CMK (cell line): ENCODE data around the gene NF1.
"Not testable (repeated sequence)": the region's sequence is repeated elsewhere in the genome, so short reads cannot be mapped to it uniquely, and the experiment has no call there.

Experiments used
- DNase-seq: peaks from one replicate; pipeline ENCODE4 v3.0.0-alpha.2; 2010; ENCODE audit warnings: low read depth

The NF1 gene

DNA sequence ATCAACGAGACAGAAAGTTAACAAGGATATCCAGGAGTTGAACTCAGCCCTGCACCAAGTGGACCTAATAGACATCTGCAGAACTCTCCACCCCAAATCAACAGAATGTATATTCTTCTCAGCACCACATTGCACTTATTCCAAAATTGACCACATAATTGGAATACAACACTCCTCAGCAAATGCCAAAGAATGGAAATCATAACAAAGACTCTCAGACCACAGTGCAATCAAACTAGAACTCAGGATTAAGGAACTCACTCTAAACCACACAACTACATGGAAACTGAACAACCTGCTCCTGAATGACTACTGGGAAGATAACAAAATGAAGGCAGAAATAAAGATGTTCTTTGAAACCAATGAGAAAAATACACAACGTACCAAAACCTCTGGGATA lies 84.2 kb downstream of the NF1 start:
- DNase-seq, result not testable (repeated sequence)

DNA sequence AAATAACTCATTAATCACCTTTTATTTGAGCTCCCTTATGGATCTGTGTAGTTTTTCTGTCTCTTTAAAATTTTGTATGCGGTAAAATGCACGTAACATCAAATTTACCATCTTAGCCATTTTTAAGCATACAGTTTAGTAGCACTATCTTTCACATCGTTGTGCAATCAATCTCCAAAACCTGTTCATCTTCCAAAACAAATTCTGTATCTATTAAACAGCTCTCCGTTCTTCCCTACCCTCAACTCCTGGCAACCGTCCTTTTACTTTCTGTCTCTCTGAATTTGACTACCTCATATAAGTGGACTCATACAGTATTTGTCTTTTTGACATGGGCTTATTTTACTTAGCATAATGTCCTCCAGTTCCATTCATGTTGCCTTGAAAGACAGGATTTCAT lies 100.5 kb downstream of the NF1 start:
- no peak for DNase-seq

GRCh38 chr17:31198026-31198425 lies 103.2 kb downstream of the NF1 start:
- no peak for DNase-seq

GRCh38 chr17:31198666-31199065 lies 103.9 kb downstream of the NF1 start:
- DNase-seq, result not testable (repeated sequence)

DNA sequence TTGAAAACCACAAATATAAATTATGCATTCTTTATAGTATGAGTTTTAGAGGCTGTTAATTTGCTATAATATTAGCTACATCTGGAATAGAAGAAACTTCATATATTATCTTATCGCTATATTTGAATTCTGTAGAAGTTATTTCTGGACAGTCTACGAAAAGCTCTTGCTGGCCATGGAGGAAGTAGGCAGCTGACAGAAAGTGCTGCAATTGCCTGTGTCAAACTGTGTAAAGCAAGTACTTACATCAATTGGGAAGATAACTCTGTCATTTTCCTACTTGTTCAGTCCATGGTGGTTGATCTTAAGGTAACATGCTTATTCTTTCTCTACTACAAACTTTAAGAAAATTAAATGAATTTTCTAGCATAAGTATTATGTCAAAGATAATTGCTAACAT lies 105.5 kb downstream of the NF1 start:
- no peak for DNase-seq

- DNase-seq, result no peak
Observed at GRCh38 chr17:31202968-31203367, 108.2 kb downstream of the NF1 start.

DNA sequence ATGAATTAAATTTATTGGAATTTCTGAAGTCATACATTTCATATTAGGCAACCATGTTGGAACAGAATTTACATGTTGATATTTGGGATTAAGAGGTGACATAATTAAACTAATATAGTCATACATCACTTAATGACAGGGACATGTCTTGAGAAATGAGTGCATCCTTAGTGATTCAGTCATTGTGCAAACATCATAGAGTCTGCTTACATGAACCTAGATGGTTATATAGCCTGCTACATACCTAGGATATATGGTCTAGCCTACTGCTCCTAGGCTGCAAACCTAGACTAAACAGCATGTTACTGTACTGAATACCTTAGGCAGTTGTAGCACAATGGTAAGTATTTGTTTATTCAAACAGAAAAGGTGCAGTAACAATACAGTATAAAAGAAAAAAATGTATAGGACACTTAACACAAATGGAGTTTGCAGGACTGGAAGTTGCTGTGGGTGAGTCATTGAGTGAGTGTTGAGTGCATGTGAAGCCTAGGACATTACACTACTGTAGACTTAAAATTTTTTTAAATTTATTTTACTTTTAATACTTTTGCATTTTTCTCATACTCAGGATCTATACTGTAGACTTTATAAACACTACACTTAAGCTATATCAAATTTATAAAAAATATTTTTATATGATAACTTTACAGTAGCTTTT lies 116.7 kb downstream of the NF1 start:
- no peak for DNase-seq

DNA sequence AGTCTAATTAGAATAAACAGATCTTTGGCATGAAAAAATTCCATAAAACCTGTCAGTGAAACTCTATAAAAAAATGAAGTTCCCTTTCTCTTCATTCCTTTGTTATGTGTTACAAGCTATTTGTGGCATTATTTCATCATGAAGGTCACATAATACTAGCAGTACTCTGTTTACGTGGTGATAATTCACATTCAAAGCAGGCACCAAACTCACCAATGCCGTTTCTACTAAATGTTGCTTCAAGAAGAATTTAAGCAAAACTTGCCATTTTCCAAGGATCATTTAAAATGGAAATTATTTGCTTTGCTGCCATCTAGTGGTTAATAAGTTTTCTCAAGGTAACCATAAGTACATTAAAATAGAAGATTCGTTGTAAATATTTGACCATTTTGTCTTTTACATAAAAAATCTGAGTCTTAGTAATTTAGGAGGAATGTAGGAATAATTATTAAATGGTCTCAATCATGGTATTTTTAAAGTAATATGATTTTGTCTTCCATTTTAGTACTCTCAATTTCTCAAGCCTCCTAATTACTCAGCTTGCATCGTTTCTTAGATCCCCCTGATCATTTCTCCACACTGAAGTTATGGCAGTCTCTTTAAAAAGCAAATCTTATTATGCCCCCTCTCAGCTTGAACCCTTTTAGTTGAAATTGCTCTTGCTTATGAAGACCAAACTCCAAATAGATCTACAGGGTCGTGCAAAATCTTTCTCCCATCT lies 121.4 kb downstream of the NF1 start:
- DNase-seq, result no peak

DNA sequence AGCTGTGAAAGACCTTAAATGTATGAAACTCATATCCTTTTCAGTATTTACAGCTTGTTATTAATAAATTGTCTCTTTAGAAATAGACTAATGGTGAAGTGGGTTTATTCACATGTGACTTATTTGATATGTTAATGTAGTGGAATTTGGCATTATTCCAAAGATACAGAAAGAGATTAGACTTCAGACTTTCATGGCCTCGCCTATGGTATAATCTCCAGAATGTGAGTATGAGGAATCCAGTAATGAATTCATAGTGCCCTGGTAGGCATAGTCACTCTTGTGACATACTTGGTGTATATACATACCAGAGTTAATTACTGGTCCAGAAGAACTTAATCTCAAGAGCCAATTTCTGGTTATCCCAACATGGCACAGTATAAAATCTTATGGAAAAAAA lies 129.6 kb downstream of the NF1 start:
- no peak for DNase-seq

DNA sequence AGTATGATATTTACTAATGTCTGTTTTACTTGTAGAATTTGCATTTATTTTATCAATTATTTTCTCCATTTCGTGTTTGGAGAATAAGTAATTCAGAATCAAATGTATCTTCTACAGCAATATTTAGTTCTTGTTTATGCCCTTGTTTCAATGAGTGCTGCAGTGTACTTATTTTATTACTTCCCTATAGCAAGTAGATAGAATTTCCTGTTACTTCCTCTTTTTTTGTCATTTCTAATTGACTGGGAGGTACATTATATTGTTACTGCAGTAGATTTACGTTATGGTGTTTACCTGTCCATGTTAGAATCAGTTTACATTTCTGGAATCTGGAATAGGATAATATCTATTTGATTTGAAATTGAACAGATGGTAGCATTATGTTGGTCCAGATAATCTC lies 131.1 kb downstream of the NF1 start:
- no peak for DNase-seq

- no peak for DNase-seq
Observed at GRCh38 chr17:31226373-31226772, 131.6 kb downstream of the NF1 start.

DNA sequence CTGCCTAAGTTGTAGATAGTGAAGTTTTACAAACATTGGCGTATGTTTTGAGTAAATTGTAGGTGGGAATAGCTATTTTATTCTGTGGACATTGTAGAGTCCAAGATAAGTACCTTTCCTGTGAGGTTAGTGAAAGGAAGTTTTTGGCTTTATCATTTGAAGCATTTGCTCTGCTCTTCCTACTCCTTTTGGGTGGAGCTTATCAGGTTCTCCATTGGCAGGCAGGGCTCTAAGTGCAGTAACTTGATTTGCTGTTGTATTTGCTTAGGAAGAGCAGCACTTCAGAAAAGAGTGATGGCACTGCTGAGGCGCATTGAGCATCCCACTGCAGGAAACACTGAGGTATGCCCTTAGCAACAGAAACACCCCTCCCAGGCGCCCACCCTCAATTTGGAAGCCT lies 132.2 kb downstream of the NF1 start:
- DNase-seq, result no peak

- no peak for DNase-seq
Observed at GRCh38 chr17:31231852-31232251, 137.1 kb downstream of the NF1 start.

DNA sequence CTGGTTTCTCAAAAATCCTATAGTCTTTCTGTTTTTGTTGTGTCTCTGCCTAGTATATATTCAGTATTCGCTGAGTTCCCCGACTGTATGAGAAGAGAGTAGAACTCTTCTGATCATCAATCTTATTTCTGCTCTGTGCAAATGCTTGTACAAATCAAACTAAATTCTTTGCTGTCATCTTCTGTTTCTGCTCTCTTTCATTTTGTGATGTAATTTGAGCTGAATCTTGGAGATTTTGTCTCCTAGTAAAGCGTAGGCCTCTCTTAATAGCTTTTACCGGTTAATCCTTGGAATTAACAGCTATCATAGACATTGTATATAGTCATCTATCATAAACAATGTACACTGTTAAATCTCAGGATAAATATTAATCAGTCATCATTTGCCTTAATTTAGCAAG lies 140.3 kb downstream of the NF1 start:
- no peak for DNase-seq

GRCh38 chr17:31236137-31236536 lies 141.4 kb downstream of the NF1 start:
- no peak for DNase-seq

DNA sequence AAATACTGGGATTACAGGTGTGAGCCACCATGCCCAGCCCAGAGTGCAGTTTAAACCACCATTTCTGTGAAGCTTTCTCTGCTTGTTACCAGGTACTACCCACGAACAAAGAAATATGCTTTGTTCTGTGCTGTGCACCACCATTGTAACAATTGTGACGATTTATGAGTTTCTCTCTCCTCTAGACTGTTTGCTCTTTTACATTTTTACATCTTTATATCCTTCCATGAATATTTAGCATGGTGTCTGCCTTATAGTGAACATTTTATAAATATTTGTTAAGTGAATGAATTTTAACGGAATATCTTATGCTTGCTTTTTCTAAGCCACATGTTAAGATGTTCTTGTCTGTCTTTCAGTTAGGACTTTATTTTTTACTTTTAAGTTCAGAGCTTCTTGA lies 141.9 kb downstream of the NF1 start:
- no peak for DNase-seq

DNA sequence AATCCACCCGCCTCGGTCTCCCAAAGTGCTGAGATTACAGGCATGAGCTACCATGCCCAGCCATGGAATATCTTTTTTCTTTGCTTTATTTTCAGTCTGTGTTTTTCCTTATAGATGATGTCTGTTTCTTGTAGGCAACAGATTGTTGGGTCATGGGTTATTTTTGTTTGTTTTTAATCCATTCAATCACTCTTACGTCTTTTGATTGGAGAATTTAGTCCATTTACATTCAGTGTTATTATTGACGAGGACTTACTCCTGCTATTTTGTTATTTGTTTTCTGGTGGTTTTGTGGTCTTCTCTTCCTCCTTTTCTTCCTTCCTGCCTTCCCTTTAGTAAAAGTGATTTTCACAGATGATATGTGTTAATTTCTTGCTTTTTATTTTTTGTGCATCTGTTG lies 146.3 kb downstream of the NF1 start:
- DNase-seq, result no peak

DNA sequence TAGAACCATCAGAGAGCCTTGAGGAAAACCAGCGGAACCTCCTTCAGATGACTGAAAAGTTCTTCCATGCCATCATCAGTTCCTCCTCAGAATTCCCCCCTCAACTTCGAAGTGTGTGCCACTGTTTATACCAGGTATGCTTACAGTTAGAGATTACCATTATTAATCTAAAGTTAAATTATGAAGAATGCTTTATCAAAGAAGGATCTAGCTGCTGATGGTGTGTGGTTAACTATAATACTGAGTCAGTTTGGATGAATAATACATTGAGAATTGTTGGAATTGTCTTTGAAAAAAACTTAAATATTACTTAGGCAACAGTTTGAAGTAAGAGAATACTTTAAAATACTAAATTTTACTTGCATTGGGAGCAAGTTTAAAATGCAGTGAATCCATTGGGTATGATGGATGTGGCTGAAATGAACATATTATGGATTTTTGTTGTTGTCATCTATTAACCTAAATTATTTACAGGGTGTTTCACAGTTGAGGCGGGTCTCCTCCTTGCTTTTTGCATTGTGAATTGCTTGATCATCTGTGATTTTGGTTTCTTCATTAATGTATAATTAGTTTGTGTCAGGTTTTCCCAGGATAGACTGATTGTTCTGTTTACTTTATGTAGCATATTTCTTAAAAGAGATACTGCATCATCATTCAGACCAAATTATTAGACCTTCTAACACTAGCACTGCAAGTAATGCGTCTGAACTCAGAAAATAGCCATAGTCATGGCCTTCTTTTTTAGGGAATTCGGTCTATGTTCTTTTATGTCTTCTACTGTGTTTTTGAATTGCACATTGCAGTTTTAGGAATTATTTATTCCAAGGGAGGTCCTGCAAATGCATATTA lies 154.4 kb downstream of the NF1 start:
- no peak for DNase-seq

GRCh38 chr17:31249835-31250141 lies 155.0 kb downstream of the NF1 start:
- no peak for DNase-seq

DNA sequence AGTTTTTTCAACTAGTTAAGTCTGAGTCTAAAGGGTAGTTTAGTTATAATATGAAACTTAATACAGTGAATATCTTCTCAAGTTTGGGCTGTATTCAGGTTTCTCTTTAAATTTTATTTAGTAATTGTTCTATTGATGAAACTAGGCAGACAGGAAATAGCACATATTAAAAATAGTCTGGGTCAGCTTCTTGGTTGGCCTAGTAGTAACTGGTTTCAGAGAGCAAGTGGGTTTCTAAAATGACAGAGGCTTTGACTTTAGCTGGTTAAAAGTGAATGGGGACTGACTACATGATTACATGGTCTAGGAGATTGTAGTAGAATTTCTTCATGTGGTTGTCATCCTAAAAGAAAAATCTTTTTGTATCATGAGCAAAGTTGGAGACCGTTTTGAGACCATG lies 155.5 kb downstream of the NF1 start:
- DNase-seq, result no peak

GRCh38 chr17:31251105-31251969 lies 156.6 kb downstream of the NF1 start:
- no peak for DNase-seq

- DNase-seq, result no peak
Observed at GRCh38 chr17:31251970-31252328, 157.2 kb downstream of the NF1 start.
